ENCODE data around the gene PEAK1. TPM values are rescaled to one million over a fixed set of nuclear protein-coding genes. Genes with fewer than 3 reads are reported as not detected.

Gene PEAK1
- total RNA-seq, 1 experiment from 2014 or later = 18.4 TPM

GRCh38 chr15:77327844-77328529 is 91.9 kb downstream of the PEAK1 start:
- no peak overlapping the region for H3K27ac Mint-ChIP-seq (ENCODE audit: unreplicated experiment)
- no peak overlapping the region for H3K4me3 Mint-ChIP-seq (ENCODE audit: unreplicated experiment)
- CTCF ChIA-PET = no interaction called here
- intact Hi-C loops (cut with micrococcal nuclease; ENCODE audit: unreplicated experiment) = no loop called here
- H3K4me3 ChIP-seq (ENCODE audit: low read depth, low read length) = no peak overlapping the region
- H3K36me3 ChIP-seq (ENCODE audit: control insufficient read depth, insufficient read depth, low read length) = no peaks in the 10 kb centered on the region
- no peaks in the 10 kb centered on the region for H3K4me1 ChIP-seq
- no peaks in the 10 kb centered on the region for H3K9me3 ChIP-seq
- H3K4me1 Mint-ChIP-seq (ENCODE audit: low read depth, unreplicated experiment) = no peaks in the 10 kb centered on the region
- POLR2A ChIA-PET = no interaction called here
- no peak for TF ChIP-seq CTCF (IDR thresholded peaks at IDR 0.05; ENCODE audit: insufficient read depth in 1 of 2, low read depth in 1 of 2, low read length in 1 of 2, severe bottlenecking in 1 of 2, unreplicated experiment in 1 of 2)
- H3K36me3 Mint-ChIP-seq (ENCODE audit: insufficient read depth, unreplicated experiment) = no peaks in the 10 kb centered on the region
- H3K27me3 Mint-ChIP-seq (ENCODE audit: insufficient read depth, unreplicated experiment) = no peaks in the 10 kb centered on the region
- BruUV-seq (replicated peaks) = no TSS peak
- H3K9me3 Mint-ChIP-seq (ENCODE audit: unreplicated experiment) = no peaks in the 10 kb centered on the region
- DNase-seq = no peak
- no peaks in the 10 kb centered on the region for H3K27me3 ChIP-seq (replicated peaks; ENCODE audit: control insufficient read depth, insufficient read depth, low read length)

GRCh38 chr15:77327168-77327567 is 92.7 kb downstream of the PEAK1 start:
- CTCF ChIA-PET = no interaction called here
- intact Hi-C loops (cut with micrococcal nuclease; ENCODE audit: unreplicated experiment) = no loop called here
- H3K36me3 Mint-ChIP-seq (ENCODE audit: insufficient read depth, unreplicated experiment) = no peaks in the 10 kb centered on the region
- Histone ChIP-seq H3K36me3 (ENCODE audit: control insufficient read depth, insufficient read depth, low read length) (no peaks in the 10 kb centered on the region), H3K4me3 (ENCODE audit: low read depth, low read length) (no peak overlapping the region), H3K9me3 (no peaks in the 10 kb centered on the region), H3K4me1 (no peaks in the 10 kb centered on the region), H3K27me3 (replicated peaks; ENCODE audit: control insufficient read depth, insufficient read depth, low read length) (no peaks in the 10 kb centered on the region)
- no peak overlapping the region for H3K4me3 Mint-ChIP-seq (ENCODE audit: unreplicated experiment)
- no peaks in the 10 kb centered on the region for H3K4me1 Mint-ChIP-seq (ENCODE audit: low read depth, unreplicated experiment)
- no peak for TF ChIP-seq CTCF (IDR thresholded peaks at IDR 0.05; ENCODE audit: insufficient read depth in 1 of 2, low read depth in 1 of 2, low read length in 1 of 2, severe bottlenecking in 1 of 2, unreplicated experiment in 1 of 2)
- H3K27ac Mint-ChIP-seq (ENCODE audit: unreplicated experiment) = no peak overlapping the region
- DNase-seq = no peak
- BruUV-seq (replicated peaks) = no TSS peak
- POLR2A ChIA-PET = no interaction called here
- H3K9me3 Mint-ChIP-seq (ENCODE audit: unreplicated experiment) = no peaks in the 10 kb centered on the region
- H3K27me3 Mint-ChIP-seq (ENCODE audit: insufficient read depth, unreplicated experiment) = no peaks in the 10 kb centered on the region

GRCh38 chr15:77326366-77326765 is 93.5 kb downstream of the PEAK1 start:
- no peak overlapping the region for H3K4me3 ChIP-seq (ENCODE audit: low read depth, low read length)
- intact Hi-C loops (cut with micrococcal nuclease; ENCODE audit: unreplicated experiment) = no loop called here
- ChIA-PET CTCF (no interaction called here), POLR2A (no interaction called here)
- no peak for DNase-seq
- no peak overlapping the region for H3K4me3 Mint-ChIP-seq (ENCODE audit: unreplicated experiment)
- H3K27me3 Mint-ChIP-seq (ENCODE audit: insufficient read depth, unreplicated experiment) = no peaks in the 10 kb centered on the region
- no peaks in the 10 kb centered on the region for H3K4me1 Mint-ChIP-seq (ENCODE audit: low read depth, unreplicated experiment)
- H3K27ac Mint-ChIP-seq (ENCODE audit: unreplicated experiment) = no peak overlapping the region
- H3K9me3 ChIP-seq = no peaks in the 10 kb centered on the region
- no peaks in the 10 kb centered on the region for H3K36me3 ChIP-seq (ENCODE audit: control insufficient read depth, insufficient read depth, low read length)
- no peaks in the 10 kb centered on the region for H3K27me3 ChIP-seq (replicated peaks; ENCODE audit: control insufficient read depth, insufficient read depth, low read length)
- TF ChIP-seq CTCF (IDR thresholded peaks at IDR 0.05; ENCODE audit: insufficient read depth in 1 of 2, low read depth in 1 of 2, low read length in 1 of 2, severe bottlenecking in 1 of 2, unreplicated experiment in 1 of 2) = no peak
- H3K36me3 Mint-ChIP-seq (ENCODE audit: insufficient read depth, unreplicated experiment) = no peaks in the 10 kb centered on the region
- no peaks in the 10 kb centered on the region for H3K4me1 ChIP-seq
- BruUV-seq (replicated peaks) = no TSS peak
- no peaks in the 10 kb centered on the region for H3K9me3 Mint-ChIP-seq (ENCODE audit: unreplicated experiment)
